Stimulated activated CD8-positive, alpha-beta memory T cell treated with anti-CD3 and anti-CD28 coated beads, Interleukin-15, amount 100 ng/mL, for 48 hours (primary cell): ENCODE results near the gene MCMBP.
"Not testable (repeated sequence)": the region's sequence is repeated elsewhere in the genome, so short reads cannot be mapped to it uniquely, and the experiment has no call there.

Experiments
- DNase-seq, 2 donors: peaks; one replicate each; pipeline ENCODE4 v3.0.0-alpha.2; 2020; ENCODE audit warnings: low read depth in 2 of 2

Gene MCMBP

GRCh38 chr10:119829429-119829828 lies 43.2 kb downstream of the MCMBP start:
- DNase-seq = no peak

GRCh38 chr10:119827430-119827829 lies 45.2 kb downstream of the MCMBP start:
- DNase-seq = no peak

GRCh38 chr10:119826771-119827170 lies 45.9 kb downstream of the MCMBP start:
- DNase-seq = no peak

- DNase-seq = no peak
These were observed 48.3 kb downstream of the MCMBP start for GRCh38 chr10:119824299-119824698.

GRCh38 chr10:119821182-119821581 lies 51.5 kb downstream of the MCMBP start:
- DNase-seq = no peak

GRCh38 chr10:119818889-119819270 lies 53.8 kb downstream of the MCMBP start:
- DNase-seq = no peak

GRCh38 chr10:119817991-119818888 lies 54.4 kb downstream of the MCMBP start:
- DNase-seq = no peak

GRCh38 chr10:119815671-119816070 lies 57.0 kb downstream of the MCMBP start:
- no peak for DNase-seq

GRCh38 chr10:119812684-119813083 lies 60.0 kb downstream of the MCMBP start:
- DNase-seq = no peak

GRCh38 chr10:119811122-119811521 lies 61.5 kb downstream of the MCMBP start:
- DNase-seq = no peak

- no peak for DNase-seq
These were observed 64.5 kb downstream of the MCMBP start for GRCh38 chr10:119807960-119808697.

GRCh38 chr10:119806334-119807130 lies 66.1 kb downstream of the MCMBP start:
- DNase-seq = no peak

GRCh38 chr10:119805702-119806230 lies 66.9 kb downstream of the MCMBP start:
- DNase-seq = no peak

- no peak for DNase-seq
These were observed 69.4 kb downstream of the MCMBP start for GRCh38 chr10:119803264-119803663.

GRCh38 chr10:119801998-119802538 lies 70.6 kb downstream of the MCMBP start:
- DNase-seq = no peak

GRCh38 chr10:119801176-119801575 lies 71.5 kb downstream of the MCMBP start:
- no peak for DNase-seq

GRCh38 chr10:119796039-119796438 lies 76.6 kb downstream of the MCMBP start:
- DNase-seq = no peak

GRCh38 chr10:119795101-119795500 lies 77.5 kb downstream of the MCMBP start:
- not testable (repeated sequence) for DNase-seq

GRCh38 chr10:119786117-119786769 lies 86.4 kb downstream of the MCMBP start:
- no peak for DNase-seq

- DNase-seq = no peak
These were observed 88.1 kb downstream of the MCMBP start for GRCh38 chr10:119784340-119785067.
